Urothelium cell line (cell line): ENCODE results near the gene RNF207.
A peak's percentile ranks its signal among the peaks of the same experiment; 100 is the strongest.

Experiments used
- DNase-seq: peaks from one replicate; pipeline ENCODE4 v3.0.0; 2011; ENCODE audit warnings: low spot score, mixed read lengths
- FAIRE-seq: peaks from 2 replicates; lab custom pipeline; 2011; peaks lifted over from hg19 to GRCh38; lab: Jason Lieb, UNC

The RNF207 gene

DNA sequence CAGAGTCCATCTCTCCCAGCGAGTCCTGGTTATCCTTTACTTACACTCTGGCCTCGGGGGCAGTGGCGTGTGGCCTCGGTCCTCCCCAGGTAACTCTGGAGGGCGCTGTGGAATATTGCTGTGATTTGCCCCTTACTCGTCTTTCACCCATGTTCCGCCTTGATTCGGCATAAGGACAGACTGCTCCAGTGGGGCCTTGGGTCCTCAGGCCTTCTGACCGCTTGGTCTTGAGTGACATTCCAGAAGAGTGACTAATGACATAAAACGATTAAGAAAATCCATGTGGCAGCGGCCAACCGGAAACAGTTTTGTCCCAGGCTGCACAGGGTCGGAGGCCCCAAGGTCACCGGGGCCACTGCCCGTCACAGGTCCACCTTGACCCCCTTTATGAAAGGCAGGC lies 18.8 kb downstream of the RNF207 start:
- FAIRE-seq: no peak

DNA sequence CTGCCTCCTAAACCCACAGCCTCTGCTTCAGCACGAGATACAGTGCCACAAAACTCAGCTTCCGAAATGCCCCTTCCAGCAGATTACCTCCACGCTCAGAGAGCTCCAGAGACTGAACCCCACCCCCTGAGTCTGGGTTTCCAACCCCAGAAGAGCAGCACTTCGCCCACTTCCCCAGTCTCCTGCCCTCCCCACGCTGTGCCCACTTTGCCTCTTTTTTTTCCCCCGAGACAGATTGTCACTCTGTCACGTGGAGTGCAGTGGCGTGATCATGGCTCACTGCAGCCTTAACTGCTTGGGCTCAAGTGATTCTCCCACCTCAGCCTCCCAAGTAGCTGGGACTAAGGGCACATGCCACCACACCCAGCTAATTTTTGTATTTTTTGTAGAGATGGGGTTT lies 19.7 kb downstream of the RNF207 start:
- no peak for FAIRE-seq
- no peak for DNase-seq

More for the DNA sequence above, 18.8 kb downstream of the RNF207 start:
- DNase-seq: no peak

GRCh38 chr1:6233376-6233775 lies 27.5 kb downstream of the RNF207 start:
- FAIRE-seq (no peak), DNase-seq (no peak)

DNA sequence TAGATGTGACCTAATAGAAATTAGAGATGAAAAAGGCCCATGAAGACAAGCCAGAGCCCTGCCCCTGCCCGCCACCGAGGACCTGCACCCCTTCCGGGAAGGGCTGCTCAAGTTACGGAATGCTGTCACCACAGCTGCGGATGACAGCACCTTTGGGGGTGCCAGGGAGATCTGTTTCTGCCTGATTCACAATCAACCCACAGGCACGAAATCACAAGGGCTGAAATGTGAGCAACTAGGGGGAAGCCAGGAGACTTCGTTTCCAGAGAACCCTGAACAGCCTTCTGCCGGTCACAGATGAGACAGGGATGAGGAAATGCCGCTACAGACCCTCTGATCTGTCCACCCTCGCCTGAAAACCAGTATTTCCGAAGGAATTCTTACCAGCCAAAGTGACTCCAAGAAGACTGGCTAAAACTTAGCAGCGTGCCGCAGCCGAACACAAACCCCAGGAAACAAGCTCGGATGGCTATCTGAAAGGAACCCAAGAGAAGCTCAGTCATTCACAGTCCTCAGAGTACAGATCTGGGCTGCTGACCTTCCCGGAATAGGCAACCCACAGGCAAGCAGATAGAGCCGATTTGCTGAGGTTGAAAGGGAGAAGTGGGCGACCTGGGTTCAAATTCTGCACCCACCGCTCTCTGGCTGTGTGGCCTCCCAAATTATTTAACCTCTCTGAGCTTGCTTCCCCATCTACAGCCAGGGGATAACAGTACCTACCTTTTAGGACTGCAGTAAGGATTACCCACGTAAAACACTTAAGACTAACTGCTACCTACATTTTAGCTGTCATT lies 28.8 kb downstream of the RNF207 start:
- no peak for FAIRE-seq
- DNase-seq: no peak

GRCh38 chr1:6235296-6235677 lies 29.4 kb downstream of the RNF207 start:
- no peak for DNase-seq
- no peak for FAIRE-seq

- DNase-seq (no peak), FAIRE-seq (no peak)
Measured at GRCh38 chr1:6237093-6237492, 31.2 kb downstream of the RNF207 start.

DNA sequence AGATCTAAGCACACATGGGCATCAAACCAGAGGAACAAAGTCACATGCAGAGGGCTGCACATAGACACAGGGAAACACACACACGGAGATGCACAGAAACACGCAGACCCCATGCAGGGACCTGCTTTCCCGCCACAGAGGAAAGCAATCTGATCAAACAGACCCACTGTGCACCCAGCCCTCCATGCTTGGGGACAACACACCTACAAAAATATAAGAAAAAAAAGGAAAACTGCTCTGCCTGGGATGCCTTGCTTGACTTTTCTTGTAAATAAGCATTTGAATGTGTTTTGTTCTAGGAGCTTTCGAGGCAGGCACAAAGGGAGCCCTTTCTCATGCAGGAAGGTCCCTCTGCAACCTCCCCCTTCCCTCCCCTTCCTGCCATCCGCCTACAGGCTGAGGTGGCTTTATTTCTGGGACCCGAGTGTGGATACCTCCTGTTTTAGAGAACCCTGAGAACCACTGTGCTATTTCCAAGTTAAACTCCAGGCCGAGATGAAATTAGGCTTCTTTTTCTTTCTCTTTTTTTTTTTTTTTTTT lies 33.4 kb downstream of the RNF207 start:
- DNase-seq: no peak
- no peak for FAIRE-seq

DNA sequence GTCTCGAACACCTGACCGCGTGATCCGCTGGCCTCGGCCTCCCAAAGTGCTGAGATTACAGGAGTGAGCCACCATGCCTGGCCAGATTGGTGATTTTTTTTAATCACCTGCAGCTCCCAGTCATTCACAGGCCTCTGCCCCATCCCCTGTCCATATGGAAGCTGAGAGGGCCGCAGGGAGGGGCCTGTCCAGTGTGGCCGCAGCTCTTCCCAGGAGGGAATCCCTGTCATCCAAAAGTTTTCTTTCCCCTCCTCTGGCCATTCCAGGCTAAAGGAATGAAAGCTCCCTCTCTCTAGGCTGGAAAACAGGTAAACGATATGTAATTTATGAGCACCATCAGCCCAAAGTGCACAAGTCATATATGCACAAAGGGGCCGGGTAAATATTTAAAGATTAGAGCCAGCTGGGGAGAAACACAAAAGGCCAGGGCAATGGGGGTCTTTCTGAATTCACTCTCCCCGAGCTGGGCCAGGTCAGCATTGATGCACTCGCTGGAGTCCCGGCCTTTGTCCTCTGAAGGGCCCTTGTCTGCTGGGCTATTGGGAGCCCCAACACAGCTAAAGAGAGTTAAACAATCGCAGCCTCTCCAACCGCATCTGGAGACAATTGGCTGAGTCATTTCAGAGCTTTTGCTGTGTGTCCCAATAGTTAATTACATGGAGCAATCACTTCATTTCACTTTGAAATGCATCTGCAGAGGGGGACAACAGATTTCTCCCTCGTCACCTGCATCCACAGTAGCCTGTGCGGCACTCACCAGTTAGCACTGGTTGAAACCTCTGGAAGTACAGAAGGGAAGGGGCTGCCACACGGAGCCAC lies 34.2 kb downstream of the RNF207 start:
- FAIRE-seq: no peak
- DNase-seq: no peak

DNA sequence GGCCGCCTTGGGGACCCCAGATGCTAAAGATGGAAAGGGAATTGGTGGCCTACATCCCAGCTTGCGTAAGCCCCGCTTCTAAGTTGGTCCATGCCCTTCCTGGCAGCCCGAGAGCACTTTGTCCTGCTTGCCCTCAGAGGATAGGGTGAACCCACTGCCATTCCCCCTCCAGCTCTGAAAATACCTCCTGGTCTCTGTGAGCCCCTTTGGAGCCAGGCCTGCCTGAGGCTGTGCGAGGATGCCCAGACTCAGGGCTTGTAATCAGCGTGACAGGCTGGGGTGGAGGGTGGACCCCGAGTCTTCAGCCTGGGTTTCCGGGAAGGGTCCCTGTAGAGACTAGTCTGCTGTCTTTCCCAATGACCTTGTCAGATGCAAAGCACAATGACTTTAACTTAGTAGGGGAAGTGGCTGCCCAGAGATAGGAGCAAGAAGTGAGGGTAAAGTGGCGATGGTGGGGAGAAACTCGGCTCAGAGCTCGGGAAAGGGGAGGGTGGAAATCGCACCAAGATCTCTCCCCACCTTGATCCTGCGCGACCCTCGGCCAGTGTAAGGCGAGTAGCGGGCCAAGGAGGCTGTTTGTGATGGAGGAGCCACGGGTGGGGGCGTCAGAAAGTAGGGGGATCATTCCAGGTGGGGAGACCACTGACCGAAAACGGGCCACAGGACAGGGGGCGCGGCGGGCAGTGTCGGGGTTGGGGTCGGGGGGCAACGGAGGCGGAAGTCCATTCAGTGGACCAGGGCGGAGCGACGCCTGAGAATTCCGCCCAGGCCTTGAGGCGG lies 35.4 kb downstream of the RNF207 start:
- no peak for DNase-seq
- FAIRE-seq: no peak

GRCh38 chr1:6241887-6242740 lies 36.2 kb downstream of the RNF207 start:
- no peak for DNase-seq
- no peak for FAIRE-seq

DNA sequence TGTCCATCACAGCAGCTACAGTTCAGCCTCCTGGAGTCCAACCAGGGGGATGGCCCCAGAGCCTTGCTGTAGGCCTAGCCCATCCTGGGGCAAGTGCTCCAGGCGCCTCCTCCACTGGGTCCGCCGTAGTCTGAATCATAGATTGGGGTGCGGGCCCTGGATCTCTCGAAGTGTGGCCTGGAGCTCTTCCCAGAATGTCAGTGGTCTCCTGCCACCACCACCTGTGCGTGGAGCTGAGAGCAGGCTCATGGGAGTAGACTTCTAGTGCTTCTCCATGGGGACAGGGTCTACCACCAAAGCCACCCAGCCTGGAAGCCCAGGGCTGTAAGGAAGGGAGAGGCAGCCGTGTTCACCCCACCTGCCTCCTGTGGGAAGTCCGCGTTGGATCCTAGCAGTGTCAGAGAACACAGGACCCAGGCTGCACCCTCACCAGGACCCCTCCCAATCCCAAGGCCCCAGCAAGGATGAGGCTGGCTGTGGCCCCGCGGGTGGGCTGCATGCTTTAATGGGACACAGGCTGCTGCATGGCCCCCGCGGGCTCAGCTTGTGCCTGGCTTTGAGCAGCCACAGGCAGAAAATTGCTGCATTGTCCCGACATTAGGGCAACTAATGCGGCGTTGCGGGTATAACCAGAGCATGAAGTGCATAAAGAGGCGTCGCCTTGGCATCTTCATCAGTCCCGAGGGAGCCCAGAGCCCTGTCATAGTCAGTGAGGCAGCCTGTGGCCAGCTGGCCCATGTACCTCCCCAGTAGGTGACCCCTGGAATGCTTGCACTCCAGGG lies 37.3 kb downstream of the RNF207 start:
- FAIRE-seq (no peak), DNase-seq (no peak)

DNA sequence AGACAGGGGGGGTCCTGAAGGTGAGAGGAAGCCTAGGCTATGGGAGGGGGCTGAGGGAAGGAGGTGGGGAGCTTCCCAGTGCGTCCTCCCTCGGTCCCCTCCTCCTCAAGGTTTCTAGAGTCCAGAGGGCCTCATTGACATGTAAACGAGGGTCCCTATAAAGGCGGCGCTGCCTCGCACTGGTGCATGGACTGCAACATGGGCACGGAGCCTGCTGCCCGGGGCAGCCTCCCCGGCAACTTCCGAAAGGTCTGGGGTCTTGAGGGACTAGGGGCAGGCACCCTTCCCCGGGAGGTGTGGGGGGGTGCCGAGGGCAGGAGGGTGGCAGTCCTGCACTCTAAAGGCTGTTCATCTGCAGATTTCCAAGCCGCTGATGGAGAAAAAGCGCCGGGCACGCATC lies 38.1 kb downstream of the RNF207 start, which contains the start of gene HES3:
TSS of gene HES3 (plus strand) at position 187 of the 400 bp plus-strand sequence. CDS start at position 374, 187 bp downstream.
- FAIRE-seq (no peak), DNase-seq (no peak)

- no peak for DNase-seq
- FAIRE-seq: no peak
Measured at GRCh38 chr1:6244401-6245049, 38.6 kb downstream of the RNF207 start.

- DNase-seq (peak; percentile 84), FAIRE-seq (no peak)
Measured at GRCh38 chr1:6245086-6245868, 39.4 kb downstream of the RNF207 start.

GRCh38 chr1:6245869-6246496 lies 40.1 kb downstream of the RNF207 start:
- DNase-seq (peak; percentile 50), FAIRE-seq (no peak)

DNA sequence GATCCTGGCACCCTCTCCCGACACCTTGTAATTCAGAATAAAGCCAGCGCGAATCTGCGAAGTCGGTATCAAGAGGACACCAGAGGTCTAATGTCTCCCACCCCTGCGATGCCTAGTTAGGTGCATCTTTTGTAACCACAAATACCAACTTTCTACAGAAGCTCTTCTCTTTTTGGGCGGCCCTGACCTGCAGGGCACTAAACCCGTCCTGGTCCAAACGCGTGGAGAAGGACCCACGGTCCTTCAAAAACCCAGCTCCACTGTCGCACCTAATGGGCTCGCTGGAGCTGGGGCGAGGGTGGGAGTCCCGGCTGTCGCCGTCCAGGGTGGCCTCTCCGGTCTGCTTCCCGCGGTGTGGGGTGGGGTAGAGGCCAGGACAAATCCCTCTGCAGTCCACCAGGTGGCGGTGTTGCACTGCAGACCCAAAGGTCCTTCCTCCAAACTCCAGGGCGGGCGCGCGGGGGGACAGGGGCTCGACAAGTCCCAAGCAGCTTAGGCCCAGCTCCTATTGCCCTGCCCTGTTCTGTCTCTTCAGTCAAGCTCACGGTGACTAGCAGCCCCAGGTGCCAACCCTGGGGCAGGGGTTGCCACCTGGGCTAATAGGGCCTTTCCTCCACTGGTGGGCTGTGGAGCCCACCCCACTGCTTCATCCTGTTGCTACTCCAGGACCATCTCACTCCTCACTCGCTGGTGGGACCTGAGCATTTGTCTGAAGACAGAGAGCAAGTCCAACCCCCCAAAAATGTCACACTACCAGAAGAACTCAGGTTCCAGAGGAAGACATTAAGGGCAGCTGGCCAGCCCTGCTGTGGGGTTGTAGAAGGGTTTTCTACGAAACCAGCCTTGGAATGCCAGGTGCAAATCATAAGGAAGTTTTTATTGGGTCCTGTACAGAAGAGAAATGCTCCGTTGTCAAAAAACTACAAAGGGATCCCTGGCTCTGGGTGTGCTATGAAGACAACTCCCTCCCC lies 40.9 kb downstream of the RNF207 start:
- DNase-seq: peak; percentile 80
- FAIRE-seq: no peak
